Measurements from ENCODE around the gene UCK2. TPM values are rescaled to one million over a fixed set of nuclear protein-coding genes. Genes with fewer than 3 reads are reported as not detected.

UCK2 gene
- total RNA-seq, 1 donor from 2014 or later = 59.3 TPM

DNA sequence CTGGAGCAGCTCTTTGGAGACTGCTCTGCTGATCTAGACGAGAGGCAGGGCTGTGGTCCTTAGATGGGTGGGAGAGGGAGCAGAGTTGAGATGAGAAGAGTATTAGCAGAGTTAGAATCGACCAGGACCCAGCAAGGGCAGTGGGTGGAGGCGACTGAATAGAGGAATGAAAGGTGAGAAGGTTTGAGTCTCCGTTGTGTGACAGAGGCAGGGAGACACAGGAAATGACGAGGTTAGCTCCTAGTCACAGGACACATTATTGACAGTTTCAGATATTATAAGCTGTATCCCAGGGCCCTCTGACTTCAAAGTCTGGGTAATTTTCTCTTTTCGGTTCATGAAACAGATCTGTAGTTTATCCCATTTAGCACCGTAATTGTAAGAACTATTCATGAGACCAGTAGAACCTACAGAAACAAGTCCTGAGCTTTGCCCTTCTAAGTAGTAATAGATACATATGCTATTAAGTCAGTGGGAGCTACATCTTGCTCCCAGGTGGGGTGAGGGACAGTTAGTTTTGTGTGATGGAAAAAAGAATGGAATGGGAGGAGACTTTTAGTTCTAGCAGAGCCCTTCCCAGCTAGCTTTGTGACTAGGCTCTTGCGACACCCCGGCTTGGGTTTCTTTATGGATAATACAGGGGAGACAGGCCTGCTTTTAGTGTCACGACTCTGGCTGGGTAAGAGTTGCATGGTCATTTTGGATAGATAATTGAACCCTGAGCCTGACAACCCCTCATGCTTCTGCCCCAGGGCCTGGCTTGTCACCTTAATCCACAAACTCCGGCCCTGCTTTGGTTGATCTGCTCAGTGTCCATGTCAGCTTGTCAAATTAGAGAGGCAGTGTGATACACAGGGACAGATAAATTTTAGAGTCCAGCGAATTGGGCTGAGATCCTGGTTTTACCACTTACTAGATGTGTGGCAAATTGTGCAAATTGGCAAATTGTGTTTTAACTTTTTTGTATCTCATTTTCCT lies 70.2 kb downstream of the UCK2 start:
- TF ChIP-seq CTCF (conservative IDR thresholded peaks at IDR 0.05) = no peak
- DNase-seq (ENCODE audit: extremely low spot score, unreplicated experiment) = no peak
- no peak overlapping the region for H3K4me3 Mint-ChIP-seq
- no peaks in the 10 kb centered on the region for H3K9me3 Mint-ChIP-seq
- no peaks in the 10 kb centered on the region for H3K27me3 Mint-ChIP-seq
- H3K27ac Mint-ChIP-seq = peak overlapping the region; percentile 77
- peaks cover 34% of the 10 kb centered on the region for H3K36me3 Mint-ChIP-seq
- peaks cover 27% of the 10 kb centered on the region for H3K4me1 Mint-ChIP-seq (ENCODE audit: unreplicated experiment)

GRCh38 chr1:165898837-165899236 lies 71.4 kb downstream of the UCK2 start:
- no peak for DNase-seq (ENCODE audit: extremely low spot score, unreplicated experiment)
- TF ChIP-seq CTCF (conservative IDR thresholded peaks at IDR 0.05) = no peak
- peak overlapping the region; percentile 77 for H3K27ac Mint-ChIP-seq
- no peak overlapping the region for H3K4me3 Mint-ChIP-seq
- peaks cover 27% of the 10 kb centered on the region for H3K4me1 Mint-ChIP-seq (ENCODE audit: unreplicated experiment)
- no peaks in the 10 kb centered on the region for H3K27me3 Mint-ChIP-seq
- H3K36me3 Mint-ChIP-seq = peaks cover 28% of the 10 kb centered on the region
- no peaks in the 10 kb centered on the region for H3K9me3 Mint-ChIP-seq

DNA sequence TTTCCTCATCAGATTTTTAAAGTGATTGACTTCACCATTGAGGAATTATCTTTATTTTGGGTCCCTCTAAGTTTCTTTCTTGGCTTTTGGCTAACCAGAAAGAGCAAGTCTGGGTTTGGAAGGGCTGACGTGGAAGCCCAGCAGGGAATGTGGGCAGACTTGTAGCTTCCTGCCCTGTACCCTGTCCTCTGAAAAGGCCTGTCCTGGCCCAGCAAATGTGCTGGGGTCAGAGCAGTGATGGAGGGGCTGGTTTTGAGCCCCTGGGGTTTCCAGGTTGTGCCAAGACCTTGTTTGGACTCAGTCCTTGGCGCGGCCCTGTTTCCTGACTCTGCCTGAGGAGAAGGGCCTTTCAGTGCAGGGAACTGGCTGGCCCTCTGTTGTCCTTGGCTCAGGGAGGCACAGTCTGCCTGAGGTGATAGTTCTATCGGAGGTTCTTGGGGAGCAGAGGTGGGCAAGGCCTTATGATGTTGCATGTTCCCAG lies 72.1 kb downstream of the UCK2 start:
- no peak overlapping the region for H3K27ac Mint-ChIP-seq
- H3K9me3 Mint-ChIP-seq = no peaks in the 10 kb centered on the region
- H3K4me1 Mint-ChIP-seq (ENCODE audit: unreplicated experiment) = peaks cover 26% of the 10 kb centered on the region
- H3K27me3 Mint-ChIP-seq = no peaks in the 10 kb centered on the region
- DNase-seq (ENCODE audit: extremely low spot score, unreplicated experiment) = no peak
- no peak overlapping the region for H3K4me3 Mint-ChIP-seq
- no peak for TF ChIP-seq CTCF (conservative IDR thresholded peaks at IDR 0.05)
- H3K36me3 Mint-ChIP-seq = peaks cover 23% of the 10 kb centered on the region

- Mint-ChIP-seq H3K27ac (peak overlapping the region; percentile 54), H3K4me3 (no peak overlapping the region), H3K27me3 (no peaks in the 10 kb centered on the region), H3K4me1 (ENCODE audit: unreplicated experiment) (peaks cover 20% of the 10 kb centered on the region), H3K9me3 (no peaks in the 10 kb centered on the region), H3K36me3 (peaks cover 21% of the 10 kb centered on the region)
- no peak for TF ChIP-seq CTCF (conservative IDR thresholded peaks at IDR 0.05)
- DNase-seq (ENCODE audit: extremely low spot score, unreplicated experiment) = no peak
Observed at GRCh38 chr1:165900576-165901380, 73.4 kb downstream of the UCK2 start.

DNA sequence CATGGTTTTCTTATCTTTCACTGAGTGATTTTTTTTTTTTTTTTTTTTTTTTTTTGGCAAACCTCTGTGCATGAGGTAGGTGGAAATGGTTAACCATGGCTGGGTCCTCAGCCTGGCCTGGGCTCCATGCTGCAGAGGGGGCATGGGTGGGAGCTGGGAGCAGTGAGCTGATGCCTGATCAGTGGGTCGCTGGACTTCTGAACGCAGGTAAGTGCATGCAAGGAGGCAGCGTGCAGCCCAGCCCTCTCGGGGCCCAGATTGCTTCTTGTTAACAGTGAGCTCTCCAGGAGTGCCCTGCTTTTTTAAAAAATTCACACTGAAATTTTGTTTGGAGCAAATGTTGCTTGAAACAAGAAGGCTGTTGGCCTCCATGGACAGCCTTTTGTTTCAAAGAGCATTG lies 75.2 kb downstream of the UCK2 start:
- no peak for TF ChIP-seq CTCF (conservative IDR thresholded peaks at IDR 0.05)
- Mint-ChIP-seq H3K4me1 (ENCODE audit: unreplicated experiment) (peaks cover 20% of the 10 kb centered on the region), H3K4me3 (no peak overlapping the region), H3K27me3 (no peaks in the 10 kb centered on the region), H3K9me3 (no peaks in the 10 kb centered on the region), H3K27ac (no peak overlapping the region), H3K36me3 (peaks cover 13% of the 10 kb centered on the region)
- DNase-seq (ENCODE audit: extremely low spot score, unreplicated experiment) = no peak

All from type B pancreatic cell (in vitro differentiated cells).